UCSD-AML1 (cell line): ENCODE measurements around the gene TOX3.

Experiments used
- DNase-seq: peaks from one replicate; lab custom pipeline; 2025; ENCODE audit not compliant: unreplicated experiment; lab: John Stamatoyannopoulos, UW

TOX3 gene

DNA sequence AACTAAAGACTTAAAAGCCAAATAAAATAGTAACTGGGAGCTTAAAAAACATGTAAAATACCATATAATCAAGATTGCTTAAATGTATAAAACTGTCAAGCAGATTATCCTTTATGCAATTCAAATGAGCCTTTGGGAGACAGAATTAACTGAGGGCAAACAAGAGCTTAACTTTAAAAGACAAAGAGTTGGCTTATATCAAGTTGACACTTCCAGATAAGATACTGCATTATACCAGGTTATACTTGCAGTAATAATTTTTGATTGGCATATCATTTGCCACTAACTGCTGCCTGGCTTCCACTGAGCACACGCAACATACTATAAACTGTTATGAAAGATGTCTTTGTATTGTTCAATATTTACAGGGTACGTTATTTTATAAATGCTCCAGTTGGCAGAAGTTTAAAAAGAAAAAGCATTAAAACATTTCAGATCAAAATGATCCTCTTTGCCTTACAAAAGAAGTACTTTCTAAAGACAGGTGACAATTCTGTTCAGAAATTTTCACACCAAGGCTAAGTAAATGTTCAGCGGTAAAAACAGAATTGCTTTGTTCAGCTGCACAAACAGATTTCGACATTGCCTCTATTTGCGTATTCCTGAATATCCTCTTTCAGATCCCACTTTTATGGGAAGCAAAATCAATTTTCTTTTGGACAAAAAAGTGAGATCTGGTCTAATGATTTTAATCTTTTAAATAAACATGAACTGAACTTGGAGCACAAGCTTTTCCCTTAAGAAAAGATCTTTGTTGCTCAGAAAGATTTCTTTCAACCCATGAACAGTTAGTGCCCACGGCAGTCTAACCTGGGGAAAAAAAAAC is 50.7 kb downstream of the TOX3 start:
- DNase-seq, result no peak

DNA sequence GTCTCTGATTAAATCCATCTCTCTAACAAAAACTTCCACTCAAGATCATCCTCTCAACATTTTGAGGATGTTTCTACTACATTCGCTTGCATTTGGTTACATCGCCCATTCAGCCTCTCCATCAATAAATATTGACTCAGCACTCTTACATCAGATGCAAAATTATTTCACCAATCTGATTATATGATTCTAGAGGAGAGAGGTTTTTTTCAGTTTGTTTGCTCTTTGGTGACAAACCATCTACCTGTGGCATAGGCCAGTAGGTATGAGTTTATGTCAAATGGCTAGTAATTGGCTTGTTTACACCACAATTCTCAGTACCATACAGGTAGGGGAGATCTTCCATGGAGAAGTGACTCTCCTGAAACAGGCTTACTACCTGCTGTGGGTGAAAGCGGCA is 52.3 kb downstream of the TOX3 start:
- DNase-seq, result no peak

DNA sequence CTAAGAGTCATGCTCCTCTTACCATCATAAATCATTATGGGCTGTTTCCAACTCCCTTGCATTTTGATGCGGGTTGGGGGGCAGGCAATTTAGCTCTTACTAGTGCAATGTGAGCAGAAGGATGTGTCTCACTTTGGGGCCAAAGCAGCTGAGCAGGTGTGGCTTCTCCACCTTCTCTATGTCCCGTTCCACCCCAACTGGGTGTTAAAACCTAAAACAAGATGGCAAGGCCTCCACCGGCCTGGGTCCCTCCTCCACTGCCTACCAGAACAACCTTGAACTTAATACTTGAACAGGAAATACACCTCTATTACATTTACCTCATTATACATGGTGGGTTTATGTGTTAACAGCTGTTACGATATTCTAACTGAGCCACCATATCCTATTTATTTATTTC is 52.8 kb downstream of the TOX3 start:
- no peak for DNase-seq

DNA sequence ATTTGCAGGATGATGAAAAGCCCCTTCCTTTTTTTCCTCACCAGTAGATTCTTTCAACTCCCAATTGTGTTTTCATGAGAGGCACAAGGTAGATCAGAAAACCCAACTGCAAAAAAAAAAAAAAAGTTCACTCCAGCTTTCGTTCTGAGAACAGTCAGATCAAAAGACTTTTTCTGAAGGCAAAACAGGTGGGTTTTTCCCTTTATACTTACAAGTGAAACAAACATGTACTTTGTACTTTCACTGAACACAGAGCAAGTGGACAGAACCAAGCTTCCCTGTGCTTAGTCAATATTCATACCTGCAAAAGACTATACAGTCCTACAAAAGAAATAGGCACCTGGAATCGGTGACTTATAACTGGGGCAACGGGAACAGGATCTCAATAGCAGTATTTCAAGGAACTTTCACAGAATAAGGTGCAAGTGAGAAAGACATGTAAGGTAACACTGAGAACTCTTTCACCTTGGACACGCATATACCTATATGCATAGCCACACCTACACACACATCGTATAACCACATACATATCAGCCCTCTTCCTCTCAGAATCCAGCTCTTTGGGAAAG is 54.1 kb downstream of the TOX3 start:
- DNase-seq, result no peak

GRCh38 chr16:52491216-52491615 is 55.7 kb downstream of the TOX3 start:
- DNase-seq, result no peak

GRCh38 chr16:52489894-52490293 is 57.0 kb downstream of the TOX3 start:
- DNase-seq, result no peak

DNA sequence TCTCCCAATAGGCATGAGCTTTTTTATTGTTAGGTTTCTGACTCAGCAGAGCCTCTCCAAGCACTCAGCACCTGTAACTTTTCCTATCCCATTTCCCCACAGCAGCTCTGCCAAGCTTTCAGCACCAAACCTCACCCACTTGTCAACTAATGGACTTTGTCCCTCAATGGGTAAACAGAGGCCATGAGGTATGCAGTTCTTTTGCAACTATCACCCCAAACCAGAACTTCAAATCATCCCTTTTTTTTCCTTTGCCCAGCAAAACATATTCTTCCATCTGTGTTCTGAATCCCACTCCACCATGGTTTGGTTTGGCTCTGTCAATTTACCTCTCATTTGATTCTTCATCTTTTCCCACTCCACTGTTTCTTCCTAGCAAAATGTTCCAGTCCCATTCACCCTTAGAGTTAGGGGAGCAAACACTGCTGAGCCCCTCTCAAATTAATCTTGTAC is 58.1 kb downstream of the TOX3 start:
- DNase-seq, result no peak

- DNase-seq, result no peak
Measured at GRCh38 chr16:52487849-52488457, 59.0 kb downstream of the TOX3 start.

DNA sequence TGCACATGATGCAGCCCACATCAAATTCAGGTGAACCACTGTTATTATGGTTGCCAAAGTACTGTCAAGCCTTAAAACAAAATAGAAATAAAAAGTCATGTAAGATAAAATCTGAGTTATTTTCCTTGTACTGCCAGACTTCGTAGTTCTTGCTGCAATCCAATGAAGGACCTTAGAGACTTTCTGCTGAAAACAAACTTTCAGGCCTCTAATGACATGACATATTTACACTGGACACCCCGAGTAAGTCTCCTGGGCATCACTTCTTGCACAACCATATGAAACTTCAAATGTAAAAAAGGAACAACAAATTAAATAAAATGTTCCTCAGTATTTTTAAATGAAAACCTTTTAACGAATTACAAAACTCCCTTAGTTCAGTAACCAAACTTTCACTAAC is 66.7 kb downstream of the TOX3 start:
- DNase-seq, result no peak

- no peak for DNase-seq
Measured at GRCh38 chr16:52476111-52476510, 70.8 kb downstream of the TOX3 start.

DNA sequence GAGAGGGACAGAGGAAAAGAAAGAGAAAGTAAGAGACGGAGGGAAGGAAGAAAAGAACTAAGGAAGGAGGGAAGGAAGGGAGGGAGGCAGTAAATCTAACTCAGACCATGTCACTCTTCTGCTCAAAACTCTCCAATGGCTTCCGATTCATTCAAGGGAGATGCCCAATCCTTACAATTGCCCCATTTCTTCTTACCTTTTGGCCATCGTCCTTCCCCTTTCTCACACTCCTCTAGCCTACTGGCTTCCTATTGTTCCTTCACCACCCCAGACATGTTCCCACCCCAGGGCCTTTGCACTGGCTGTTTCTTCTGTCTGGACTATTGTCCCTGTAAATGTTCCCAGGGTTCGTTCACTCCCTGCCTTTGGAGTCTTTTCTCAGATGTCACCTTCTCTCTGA is 72.3 kb downstream of the TOX3 start:
- DNase-seq, result no peak

GRCh38 chr16:52473096-52473495 is 73.8 kb downstream of the TOX3 start:
- no peak for DNase-seq

DNA sequence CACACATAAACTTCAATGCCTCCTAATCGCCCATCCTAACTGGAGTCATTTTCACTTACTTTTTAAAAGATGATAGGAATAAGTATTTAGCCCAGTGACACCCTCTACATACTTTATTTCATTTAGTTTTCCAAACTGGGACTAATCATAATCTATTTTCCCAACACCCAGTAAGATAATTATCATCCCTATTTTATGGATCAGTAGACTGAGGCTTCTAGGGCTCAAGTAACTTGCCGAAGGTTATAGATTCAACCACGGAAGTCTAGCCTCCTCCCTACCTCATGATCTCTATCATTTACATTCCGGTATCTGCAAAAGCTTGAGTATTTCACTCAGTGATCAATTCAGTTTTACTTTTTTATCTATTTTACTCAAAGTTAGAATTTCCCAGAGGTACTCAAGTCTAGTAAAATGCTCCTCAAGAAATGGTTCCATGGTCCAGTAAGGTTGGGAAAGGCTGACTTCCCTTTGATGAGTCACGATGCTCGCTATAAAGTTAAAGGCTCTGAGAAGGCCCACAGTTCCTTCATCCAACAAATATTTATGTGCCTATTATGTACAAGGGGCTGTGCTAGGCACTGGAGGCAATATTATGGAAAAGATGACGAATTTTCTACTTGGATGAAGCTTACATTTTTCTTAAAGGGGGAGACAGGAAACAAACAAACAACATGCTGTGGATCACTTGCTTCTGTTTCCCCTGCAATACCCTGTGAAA is 75.1 kb downstream of the TOX3 start:
- DNase-seq, result no peak

GRCh38 chr16:52470585-52470984 is 76.4 kb downstream of the TOX3 start:
- DNase-seq, result no peak

- no peak for DNase-seq
Measured at GRCh38 chr16:52469775-52470174, 77.2 kb downstream of the TOX3 start.

DNA sequence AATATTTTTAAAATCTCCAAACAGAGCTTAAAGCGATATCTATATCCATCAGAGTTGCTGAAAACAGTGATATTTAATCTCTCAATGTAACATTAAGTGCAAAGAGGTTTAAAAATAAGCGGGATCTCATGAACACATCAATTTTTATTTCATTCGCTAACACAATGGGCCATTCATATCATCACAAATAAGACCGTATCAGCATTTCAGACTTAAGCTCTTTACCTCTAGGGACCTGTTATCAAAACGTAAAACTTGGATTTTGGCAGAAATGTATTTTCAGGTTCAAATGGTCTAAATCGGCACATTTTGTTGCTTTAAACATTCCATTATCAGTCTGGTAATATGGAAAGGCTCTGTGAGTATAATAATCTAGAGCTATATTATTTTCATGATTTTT is 77.9 kb downstream of the TOX3 start:
- no peak for DNase-seq

DNA sequence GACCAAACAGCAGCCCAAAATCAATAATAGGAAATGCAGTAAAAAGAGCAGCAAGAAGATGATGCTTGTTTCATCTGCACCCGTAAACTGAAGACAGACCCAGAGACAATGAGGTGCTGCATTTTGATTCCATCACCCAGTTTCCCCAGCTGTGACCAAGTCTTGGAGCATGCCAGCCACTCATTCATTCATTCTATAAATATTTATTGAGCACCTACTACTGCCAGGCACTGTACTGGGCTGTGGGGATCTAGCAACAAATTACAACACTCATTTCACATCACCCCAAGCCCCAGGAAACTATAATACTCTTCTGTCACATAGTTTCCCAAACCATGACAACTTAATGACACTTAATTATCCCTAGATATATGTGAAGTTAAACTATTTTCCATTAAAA is 79.2 kb downstream of the TOX3 start:
- no peak for DNase-seq

- no peak for DNase-seq
Measured at GRCh38 chr16:52466994-52467393, 79.9 kb downstream of the TOX3 start.

DNA sequence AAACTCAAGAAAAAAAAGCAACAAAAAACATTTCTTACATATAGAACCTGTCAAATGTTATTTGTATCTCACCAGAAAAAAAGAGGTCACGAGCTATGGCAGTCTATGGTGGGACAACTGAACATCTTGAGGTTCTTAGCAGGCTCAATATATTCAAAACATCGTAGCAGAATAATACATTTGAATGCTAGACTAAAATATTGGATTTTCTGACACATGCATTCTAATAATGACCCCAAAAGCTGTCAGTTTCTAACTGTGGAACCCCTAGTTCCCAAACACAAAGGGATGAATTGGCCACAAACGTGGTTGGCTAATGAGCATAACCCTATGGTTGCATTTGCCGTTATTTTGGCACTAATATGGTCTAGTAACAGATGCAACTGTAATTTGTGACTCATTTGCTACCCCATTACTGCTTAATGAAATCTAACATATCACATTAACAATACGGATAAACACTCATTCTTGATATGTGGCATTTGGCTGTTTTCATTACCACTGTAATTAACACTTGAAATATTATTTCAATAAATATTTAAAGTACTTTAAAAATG is 81.2 kb downstream of the TOX3 start:
- no peak for DNase-seq

- DNase-seq, result no peak
Measured at GRCh38 chr16:52463904-52464303, 83.0 kb downstream of the TOX3 start.

- DNase-seq, result no peak
Measured at GRCh38 chr16:52462816-52463215, 84.1 kb downstream of the TOX3 start.
